IMR-90 (cell line): ENCODE results near the gene ZNF292. TPM values are rescaled to one million over a fixed set of nuclear protein-coding genes. Genes with fewer than 3 reads are reported as not detected.
A peak's percentile ranks its signal among the peaks of the same experiment; 100 is the strongest.

Experiments
- ATAC-seq: fragments of 200-7000 bp; cut with Tn5 transposase; 2 replicates; pipeline ENCODE4 v1.9.1; 2020; ENCODE audit warnings: low read depth, mild to moderate bottlenecking, moderate library complexity
- BruUV-seq: library from RNA; stranded (reverse); fragments of 400-500 nt; replicated peaks from 2 replicates; lab custom pipeline; 2021; lab: Mats Ljungman, UMichigan
- CTCF ChIA-PET: fragments of 300-600 bp; formaldehyde crosslinking; extraction: SDS; loops from one replicate; lab custom pipeline; 2021; ENCODE audit warnings: antibody characterized with exemption; lab: Yijun Ruan, JAX
- POLR2A ChIA-PET: fragments of 300-600 bp; sonication (Branson Sonifier 250); formaldehyde crosslinking; loops from one replicate; lab custom pipeline; 2022; ENCODE audit warnings: antibody characterized with exemption; ENCODE audit not compliant: unreplicated experiment; lab: Charles Lee
- DNase-seq: peaks from one replicate; pipeline ENCODE4 v3.0.0; 2013
- H2AFZ ChIP-seq: replicated peaks from 2 replicates; pipeline ENCODE3; 2013; ENCODE audit warnings: low read length, mild to moderate bottlenecking; ENCODE audit not compliant: poor library complexity
- H2AK5ac ChIP-seq: 2 replicates; pipeline ENCODE4 v1.6.1; 2013; ENCODE audit warnings: low read depth, low read length, inconsistent platforms
- H2AK9ac ChIP-seq: replicated peaks from 2 replicates; pipeline ENCODE3; 2013; ENCODE audit warnings: mild to moderate bottlenecking, low read depth, low read length, moderate library complexity; ENCODE audit not compliant: poor library complexity
- H2BK120ac ChIP-seq: 2 replicates; pipeline ENCODE4 v1.6.1; 2013; ENCODE audit warnings: low read depth, low read length, inconsistent platforms
- H2BK15ac ChIP-seq: 3 replicates; pipeline ENCODE4 v1.6.1; 2013; ENCODE audit warnings: low read depth, low read length, inconsistent platforms
- H2BK20ac ChIP-seq: 2 replicates; pipeline ENCODE4 v1.6.1; 2013; ENCODE audit warnings: low read depth, mild to moderate bottlenecking, inconsistent platforms, low read length, moderate library complexity
- H2BK5ac ChIP-seq: 2 replicates; pipeline ENCODE4 v1.6.1; 2013; ENCODE audit warnings: mild to moderate bottlenecking, low read depth, low read length, inconsistent platforms; ENCODE audit not compliant: poor library complexity, severe bottlenecking
- H3K14ac ChIP-seq: replicated peaks from 2 replicates; pipeline ENCODE4 v1.6.1; 2013; ENCODE audit warnings: low read depth, low read length, inconsistent platforms
- H3K18ac ChIP-seq: 2 replicates; pipeline ENCODE4 v1.6.1; 2013; ENCODE audit warnings: low read depth, low read length, control low read depth
- H3K23ac ChIP-seq: 2 replicates; pipeline ENCODE4 v1.6.1; 2013; ENCODE audit warnings: low read depth, low read length, inconsistent platforms
- H3K27ac ChIP-seq: 2 replicates; pipeline ENCODE4 v1.5.1; 2013; ENCODE audit warnings: mild to moderate bottlenecking, control low read depth, low read length; ENCODE audit not compliant: insufficient read depth
- H3K27me3 ChIP-seq: 2 replicates; pipeline ENCODE4 v1.6.1; 2013; ENCODE audit warnings: low read length; ENCODE audit not compliant: control insufficient read depth, insufficient read depth
- H3K36me3 ChIP-seq: 2 replicates; pipeline ENCODE4 v1.6.1; 2013; ENCODE audit warnings: low read length, mixed read lengths; ENCODE audit not compliant: control insufficient read depth, insufficient read depth
- H3K4ac ChIP-seq: 2 replicates; pipeline ENCODE4 v1.6.1; 2013; ENCODE audit warnings: low read depth, low read length, inconsistent platforms
- H3K4me1 ChIP-seq: 2 replicates; pipeline ENCODE4 v1.6.1; 2013; ENCODE audit warnings: low read length, mixed read lengths; ENCODE audit not compliant: control insufficient read depth, insufficient read depth
- H3K4me2 ChIP-seq: 2 replicates; pipeline ENCODE4 v1.6.1; 2013; ENCODE audit warnings: low read depth, mild to moderate bottlenecking, control low read depth, low read length, moderate library complexity
- H3K4me3 ChIP-seq: 2 replicates; pipeline ENCODE4 v1.5.1; 2013; ENCODE audit warnings: low read depth, mild to moderate bottlenecking, control low read depth, low read length, moderate library complexity; ENCODE audit not compliant: insufficient read depth
- H3K56ac ChIP-seq: 2 replicates; pipeline ENCODE4 v1.6.1; 2013; ENCODE audit warnings: low read length, inconsistent platforms; ENCODE audit not compliant: insufficient read depth; ENCODE audit errors: extremely low read depth
- H3K79me1 ChIP-seq, 2 experiments: 2 replicates each; pipeline ENCODE4 v1.6.1; 2013; ENCODE audit warnings: low read length in 2 of 2, inconsistent platforms in 1 of 2, low read depth in 1 of 2
- H3K9ac ChIP-seq: 2 replicates; pipeline ENCODE4 v1.6.1; 2013; ENCODE audit warnings: low read depth, low read length, control low read depth
- H3K9me1 ChIP-seq: 2 replicates; pipeline ENCODE4 v1.6.1; 2013; ENCODE audit warnings: low read length, inconsistent platforms; ENCODE audit not compliant: insufficient read depth
- H3K9me3 ChIP-seq: 2 replicates; pipeline ENCODE4 v1.6.1; 2013; ENCODE audit warnings: low read length; ENCODE audit not compliant: control insufficient read depth, insufficient read depth
- H4K20me1 ChIP-seq: 2 replicates; pipeline ENCODE4 v1.6.1; 2013; ENCODE audit warnings: low read length, inconsistent platforms; ENCODE audit not compliant: insufficient read depth
- H4K5ac ChIP-seq: 2 replicates; pipeline ENCODE4 v1.6.1; 2013; ENCODE audit warnings: mild to moderate bottlenecking, low read depth, low read length, control low read depth
- H4K8ac ChIP-seq, 2 experiments: 2 replicates each; pipeline ENCODE4 v1.6.1; 2013; ENCODE audit warnings: low read depth in 2 of 2, low read length in 2 of 2, control low read depth in 1 of 2, inconsistent platforms in 1 of 2
- H4K91ac ChIP-seq: 2 replicates; pipeline ENCODE4 v1.6.1; 2013; ENCODE audit warnings: low read depth, low read length, inconsistent platforms; ENCODE audit not compliant: insufficient read depth
- CEBPB ChIP-seq: IDR thresholded peaks from 2 replicates; pipeline ENCODE4 v1.6.1; 2012; ENCODE audit warnings: low read depth, low read length, improper control_type of control experiment
- CHD1 ChIP-seq: IDR thresholded peaks from 2 replicates; pipeline ENCODE4 v1.6.1; 2012; ENCODE audit warnings: low read depth, low read length, improper control_type of control experiment
- FOS ChIP-seq: fragments of 150-350 bp; IDR thresholded peaks from 2 replicates; pipeline ENCODE4 v1.6.1; 2016; ENCODE audit warnings: low read depth, low read length
- MAFK ChIP-seq: IDR thresholded peaks from 2 replicates; pipeline ENCODE4 v1.6.1; 2012; ENCODE audit warnings: low read depth, low read length, improper control_type of control experiment
- MAZ ChIP-seq: IDR thresholded peaks from 2 replicates; pipeline ENCODE4 v1.6.1; 2012; ENCODE audit warnings: low read depth, mild to moderate bottlenecking, low read length, improper control_type of control experiment, moderate library complexity, borderline replicate concordance
- RFX5 ChIP-seq: IDR thresholded peaks from 2 replicates; pipeline ENCODE4 v1.8.0; 2012; ENCODE audit warnings: low read depth, mild to moderate bottlenecking, low read length, moderate library complexity
- dilution Hi-C: fragments of 300-500 bp; cut with HindIII; formaldehyde crosslinking; loops from one replicate; pipeline ENCODE4 v1.14.3; 2018; ENCODE audit warnings: low sequenced_read_pairs; ENCODE audit not compliant: unreplicated experiment
- in situ Hi-C: fragments of 300-500 bp; cut with MboI; formaldehyde crosslinking; loops from 3 replicates; pipeline ENCODE4 v1.14.3; 2019; ENCODE audit warnings: low sequenced_read_pairs, inconsistent platforms, mixed read lengths
- intact Hi-C: fragments of 100-400 bp; cut with micrococcal nuclease; formaldehyde crosslinking; loops from 2 replicates; pipeline ENCODE4 v1.10.0; 2022
- polyA plus RNA-seq, 3 experiments: library from polyadenylated mRNA; depleted of rRNA; stranded (reverse); fragments of >200 nt; gene quantifications; 2 replicates each; pipeline ENCODE4 v1.2.3, GENCODE V29; 2012; ENCODE audit warnings: low replicate concordance in 1 of 3
- total RNA-seq: library from RNA; depleted of rRNA; stranded (reverse); fragments of >200 nt; gene quantifications from 2 replicates; pipeline ENCODE4 v1.2.3, GENCODE V29; 2012

The ZNF292 gene
- total and polyA plus RNA-seq, 2 of the 4 experiments (the other 2 are of a cell fraction): 5.5 to 28.3 TPM

DNA sequence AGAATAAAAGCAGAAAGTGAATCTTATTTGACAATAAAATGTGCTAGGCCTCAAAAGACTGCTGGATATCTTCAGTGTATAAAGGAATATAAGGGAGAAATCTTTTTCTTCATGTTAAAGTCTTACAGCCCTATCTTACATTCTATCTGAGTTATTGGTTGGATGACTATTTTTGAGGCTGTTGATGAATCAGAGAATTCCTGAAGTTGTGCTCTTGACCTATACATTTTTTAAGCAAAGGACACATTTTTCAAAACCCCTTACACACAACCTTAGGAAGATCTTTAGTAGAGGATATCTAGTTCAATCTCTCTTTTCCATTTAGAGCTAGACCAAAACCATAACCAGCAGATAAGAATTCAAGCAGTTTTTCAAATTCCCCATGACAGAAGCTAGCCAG, 49.5 kb upstream of the ZNF292 start:
- DNase-seq (peak; percentile 59), ATAC-seq (peak; percentile 75)
- Histone ChIP-seq H3K56ac (no peak overlapping the region), H3K27me3 (no peaks in the 10 kb centered on the region), H3K9me3 (no peaks in the 10 kb centered on the region), H3K9ac (no peak overlapping the region), H3K36me3 (no peaks in the 10 kb centered on the region), H3K4me2 (0 out of 2 replicates have a peak overlapping the region, but pooled peaks have one; percentile 41), H4K91ac (no peak overlapping the region), H3K4ac (no peak overlapping the region), H4K5ac (no peak overlapping the region), H2BK20ac (no peak overlapping the region), H3K79me1 (no peaks in the 10 kb centered on the region), H3K4me3 (no peak overlapping the region), H2AFZ (no peak overlapping the region), H4K20me1 (no peaks in the 10 kb centered on the region), H2BK120ac (peak overlapping the region; percentile 67; the same call in 1 of the 2 replicates), H3K9me1 (no peaks in the 10 kb centered on the region), H3K14ac (no peak overlapping the region), H3K23ac (no peak overlapping the region), H3K4me1 (peaks cover 4% of the 10 kb centered on the region), H2AK5ac (no peak overlapping the region), H3K27ac (no peak overlapping the region), H4K8ac (peak overlapping the region in 1 of 2 experiments; percentile 53; a peak in 1 of 4 replicates), H3K18ac (no peak overlapping the region; the same call in 1 of the 2 replicates), H2AK9ac (no peak overlapping the region), H2BK5ac (peak overlapping the region; percentile 34), H2BK15ac (no peak overlapping the region)
- POLR2A ChIA-PET: no interaction called here
- CTCF ChIA-PET: no interaction called here
- in situ Hi-C loops: no loop called here
- BruUV-seq: no TSS peak
- intact Hi-C loops: no loop called here
- dilution Hi-C loops: no loop called here
- TF ChIP-seq CEBPB (no peak), MAZ (no peak), FOS (no peak), MAFK (no peak), RFX5 (no peak), CHD1 (no peak)
